Measurements from ENCODE around the gene NOC4L. TPM values are rescaled to one million over a fixed set of nuclear protein-coding genes. Genes with fewer than 3 reads are reported as not detected.

NOC4L gene
- total RNA-seq, 1 donor from 2014 or later: 25.0 TPM

DNA sequence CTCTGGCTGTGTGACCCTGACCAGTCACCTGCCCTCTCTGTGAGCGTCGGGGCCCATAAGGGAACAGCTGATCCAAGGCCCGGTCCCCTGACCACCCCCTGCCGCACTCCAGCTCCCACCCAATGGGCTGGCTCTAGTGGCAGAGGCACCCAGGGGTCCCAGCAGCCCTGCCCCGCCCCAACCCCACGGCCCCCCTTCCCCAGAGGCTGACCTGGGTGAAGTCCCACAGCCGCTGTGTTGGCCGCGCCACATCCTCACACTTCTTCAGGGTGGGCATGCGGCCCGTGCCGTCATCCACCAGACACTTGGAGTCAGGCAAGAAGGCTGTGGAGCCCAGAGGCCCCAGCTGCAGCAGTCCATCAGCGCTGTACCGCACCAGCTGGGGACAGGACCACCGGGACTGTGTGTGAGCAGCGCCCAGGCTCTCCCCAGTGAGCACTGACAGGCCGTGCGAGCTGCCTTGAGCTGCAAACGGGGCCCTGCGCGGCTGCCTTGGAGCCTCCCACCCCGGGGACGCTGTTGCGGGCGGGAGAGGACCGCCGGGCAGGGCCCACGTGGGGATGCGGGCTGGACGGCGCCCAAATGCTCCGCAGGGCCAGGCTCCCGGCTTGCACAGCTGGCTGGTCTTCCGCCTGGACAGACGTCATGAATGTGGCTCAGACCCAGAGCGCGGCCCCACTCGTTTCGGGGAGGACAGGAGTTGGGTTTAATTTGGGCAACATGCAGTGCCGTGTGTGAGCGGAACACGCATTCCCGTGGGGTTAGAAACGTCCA, 53.5 kb downstream of the NOC4L start:
- DNase-seq (ENCODE audit: low spot score): no peak

DNA sequence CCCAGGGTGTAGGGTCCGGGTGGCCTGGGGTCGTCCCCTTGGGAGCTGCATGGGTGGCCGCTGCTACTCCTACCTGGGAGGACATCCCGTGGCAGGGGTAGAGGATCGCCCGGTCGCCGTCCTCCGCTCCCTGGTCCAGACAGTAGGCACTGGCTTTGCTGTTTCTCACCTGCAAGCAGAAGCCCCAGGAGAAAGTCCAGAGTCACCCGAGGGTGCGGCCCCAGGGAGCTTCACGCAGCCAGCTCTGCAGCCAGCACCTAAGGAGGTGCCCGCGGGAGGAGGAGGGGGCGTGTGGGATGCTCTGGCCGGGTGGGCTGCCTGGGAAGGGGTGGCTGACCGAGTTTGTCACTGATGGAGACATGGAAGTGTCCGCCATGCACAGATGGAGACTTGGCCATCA, 54.8 kb downstream of the NOC4L start:
- DNase-seq (ENCODE audit: low spot score): no peak

DNA sequence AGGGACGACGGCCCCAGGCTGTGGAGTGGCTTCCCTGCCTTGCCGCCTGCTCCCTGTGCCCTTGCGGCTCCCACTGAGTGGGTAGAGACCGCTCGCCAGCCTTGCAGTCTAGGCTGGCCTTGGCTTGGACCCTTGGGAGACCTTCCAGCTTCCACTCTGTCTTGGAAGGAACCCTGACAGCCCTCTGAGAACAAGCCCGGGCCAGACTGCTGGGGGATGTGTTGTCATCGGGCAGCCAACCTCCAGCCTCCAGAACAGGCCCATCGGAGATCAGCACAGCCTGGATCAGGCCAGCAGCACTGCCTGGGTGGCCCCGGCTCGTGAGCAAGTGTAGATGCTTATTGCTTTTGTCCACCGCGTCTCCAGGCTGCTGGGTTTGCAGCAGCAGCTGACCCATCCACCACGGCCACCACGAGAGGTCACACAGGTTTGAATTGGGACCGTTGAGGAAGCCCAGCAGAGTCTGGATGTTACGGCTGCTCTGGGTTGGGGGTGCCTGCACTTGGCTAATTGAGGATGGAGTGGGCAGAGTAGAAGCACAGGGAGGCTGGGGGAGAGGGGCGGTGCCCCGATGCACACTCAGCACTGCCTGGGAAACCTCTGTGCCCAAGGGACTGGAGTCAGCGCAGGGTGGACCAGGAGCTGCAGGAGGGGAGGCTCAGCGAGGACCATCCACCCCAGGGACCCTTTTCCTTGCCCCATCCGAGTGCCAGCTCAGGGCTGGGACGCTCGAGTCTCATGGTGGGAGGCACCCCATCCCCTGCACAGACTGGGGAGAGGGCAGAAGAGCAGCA, 55.5 kb downstream of the NOC4L start:
- DNase-seq (ENCODE audit: low spot score): no peak

- DNase-seq (ENCODE audit: low spot score): no peak
These were observed 56.5 kb downstream of the NOC4L start for GRCh38 chr12:132200800-132201199.

GRCh38 chr12:132201391-132202120, 57.3 kb downstream of the NOC4L start:
- no peak for DNase-seq (ENCODE audit: low spot score)

Other genes with a start within 250 kb of the NOC4L start
- 31.8 TPM for gene ULK1, start 249.8 kb upstream of the NOC4L start, total RNA-seq
- 46.9 TPM for gene PUS1, start 215.2 kb upstream of the NOC4L start, total RNA-seq
- 71.8 TPM for gene EP400, start 194.5 kb upstream of the NOC4L start, total RNA-seq
- 28.7 TPM for gene DDX51, start 138 bp upstream of the NOC4L start, total RNA-seq
- 0.44 TPM for gene GALNT9, start 185.1 kb downstream of the NOC4L start, total RNA-seq